GM12864 (cell line): ENCODE data around the gene EPB41L4B.

Experiments used
- DNase-seq: peaks from one replicate; pipeline ENCODE4 v3.0.0-alpha.2; 2011; ENCODE audit warnings: low read depth
- H3K4me3 ChIP-seq: 2 replicates; pipeline ENCODE4 v1.5.1; 2011; ENCODE audit warnings: mild to moderate bottlenecking, low read depth, low read length, control low read depth
- TF ChIP-seq, protein P1 (sequence below): IDR thresholded peaks from 2 replicates; pipeline ENCODE4 v1.5.1; 2011; ENCODE audit warnings: low read depth, mild to moderate bottlenecking, moderate library complexity, low read length, control low read depth, inconsistent platforms; ENCODE audit errors: missing control alignments

EPB41L4B gene

DNA sequence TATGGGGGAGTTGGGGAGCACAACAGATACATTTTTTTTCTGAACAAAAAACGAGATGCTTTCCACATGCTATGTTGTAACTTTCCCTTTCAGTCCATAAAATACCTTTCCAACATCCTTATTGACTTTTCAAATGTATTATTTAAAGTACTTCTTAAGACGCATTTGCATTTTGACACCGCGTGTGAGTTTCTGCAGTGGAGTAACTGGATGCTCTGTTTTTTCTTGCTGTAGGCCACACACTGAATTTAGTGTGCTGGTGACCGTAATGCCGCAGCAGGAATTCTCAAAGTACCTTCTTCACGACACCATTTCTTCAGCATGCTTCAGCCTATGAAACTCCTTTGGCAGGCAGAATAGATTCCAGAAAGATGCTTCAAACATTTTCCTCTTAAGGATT is 14.3 kb upstream of the EPB41L4B start:
- TF ChIP-seq, protein P1, sequence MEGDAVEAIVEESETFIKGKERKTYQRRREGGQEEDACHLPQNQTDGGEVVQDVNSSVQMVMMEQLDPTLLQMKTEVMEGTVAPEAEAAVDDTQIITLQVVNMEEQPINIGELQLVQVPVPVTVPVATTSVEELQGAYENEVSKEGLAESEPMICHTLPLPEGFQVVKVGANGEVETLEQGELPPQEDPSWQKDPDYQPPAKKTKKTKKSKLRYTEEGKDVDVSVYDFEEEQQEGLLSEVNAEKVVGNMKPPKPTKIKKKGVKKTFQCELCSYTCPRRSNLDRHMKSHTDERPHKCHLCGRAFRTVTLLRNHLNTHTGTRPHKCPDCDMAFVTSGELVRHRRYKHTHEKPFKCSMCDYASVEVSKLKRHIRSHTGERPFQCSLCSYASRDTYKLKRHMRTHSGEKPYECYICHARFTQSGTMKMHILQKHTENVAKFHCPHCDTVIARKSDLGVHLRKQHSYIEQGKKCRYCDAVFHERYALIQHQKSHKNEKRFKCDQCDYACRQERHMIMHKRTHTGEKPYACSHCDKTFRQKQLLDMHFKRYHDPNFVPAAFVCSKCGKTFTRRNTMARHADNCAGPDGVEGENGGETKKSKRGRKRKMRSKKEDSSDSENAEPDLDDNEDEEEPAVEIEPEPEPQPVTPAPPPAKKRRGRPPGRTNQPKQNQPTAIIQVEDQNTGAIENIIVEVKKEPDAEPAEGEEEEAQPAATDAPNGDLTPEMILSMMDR: no peak
- DNase-seq: no peak
- H3K4me3 ChIP-seq: no peak overlapping the region

DNA sequence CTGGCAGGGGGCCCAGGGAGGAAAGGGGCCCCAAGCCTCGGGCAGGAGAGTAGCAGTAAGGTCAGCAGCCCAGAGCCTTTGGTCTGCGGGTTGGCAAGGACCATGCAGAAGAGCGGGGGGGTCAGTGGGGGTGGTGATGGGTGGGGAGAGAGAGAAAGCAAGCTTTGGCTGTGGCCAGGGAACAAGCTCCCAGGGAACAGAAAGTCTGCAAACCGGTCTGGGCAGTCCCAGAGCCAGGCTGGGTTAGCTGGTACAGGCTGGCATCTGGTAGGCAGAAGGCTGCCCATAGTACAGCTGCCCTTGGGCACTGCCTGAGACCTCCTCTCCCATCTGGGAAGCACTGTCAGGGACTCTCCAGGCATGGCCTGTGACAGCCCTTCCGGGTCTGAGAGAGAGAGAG is 10.5 kb upstream of the EPB41L4B start:
- no peak for DNase-seq
- TF ChIP-seq, protein P1: no peak
- no peak overlapping the region for H3K4me3 ChIP-seq

DNA sequence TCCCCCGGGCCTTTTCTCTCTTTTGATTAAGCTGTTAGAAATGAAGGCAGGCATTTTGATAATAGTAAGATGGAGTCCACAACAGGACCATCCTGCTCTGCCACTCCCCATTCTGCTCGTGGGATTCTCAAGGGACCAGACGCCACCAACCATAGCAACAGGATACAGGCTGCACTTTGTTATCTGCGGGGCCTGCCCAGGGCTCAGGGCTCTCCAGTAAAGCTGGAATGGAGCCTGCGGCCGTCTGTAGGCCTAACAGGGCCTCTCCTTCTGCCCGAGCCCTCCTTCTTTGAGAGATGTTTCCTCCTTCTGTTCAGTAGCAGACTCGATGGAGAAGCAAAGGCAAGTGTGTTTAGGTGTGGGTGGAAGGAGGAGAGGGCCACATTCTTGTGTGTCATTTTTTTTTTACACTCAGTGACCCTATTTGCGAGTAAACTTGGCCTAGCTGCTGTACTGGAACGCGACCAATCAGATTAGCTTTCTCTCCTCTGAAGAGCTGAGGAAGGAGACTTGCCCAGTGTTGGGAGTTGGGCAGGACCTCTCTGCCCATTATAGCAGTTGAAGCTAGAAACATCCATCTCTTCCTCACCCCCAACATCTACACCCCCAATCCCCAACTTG is 8.9 kb upstream of the EPB41L4B start:
- H3K4me3 ChIP-seq: no peak overlapping the region
- TF ChIP-seq, protein P1: no peak
- DNase-seq: no peak

DNA sequence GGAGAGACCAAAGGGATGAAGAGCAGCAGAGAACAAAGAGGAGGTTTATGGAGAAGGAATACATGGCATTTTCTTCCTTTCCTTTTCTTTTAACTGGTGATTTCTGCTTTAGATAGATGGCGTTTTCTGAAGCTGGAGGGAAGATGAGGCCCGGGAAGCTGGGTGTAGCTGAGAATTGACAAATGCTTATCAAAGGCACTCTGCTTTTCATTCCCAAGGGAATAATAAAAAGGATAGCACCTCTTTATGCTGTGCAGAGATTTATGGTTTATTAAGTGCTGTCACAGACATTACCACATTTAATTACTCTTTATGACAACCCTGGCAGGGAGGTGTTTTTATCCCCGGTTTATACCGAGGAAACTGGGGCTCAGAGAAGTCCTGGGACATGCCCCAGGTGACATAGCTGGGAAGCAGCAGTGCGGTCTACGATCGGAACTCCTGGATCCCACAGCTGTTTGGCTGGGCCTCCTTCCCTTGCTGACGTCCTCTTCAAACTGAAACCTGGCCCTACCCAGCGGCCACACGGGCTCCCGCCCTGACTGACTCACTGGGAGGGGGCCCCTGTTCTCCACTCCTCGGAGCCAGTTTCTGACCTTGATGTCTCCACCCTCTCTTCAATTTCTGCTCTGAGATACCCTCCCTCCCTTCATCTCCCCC is 8.2 kb upstream of the EPB41L4B start:
- no peak for DNase-seq
- H3K4me3 ChIP-seq: no peak overlapping the region
- TF ChIP-seq, protein P1: no peak

DNA sequence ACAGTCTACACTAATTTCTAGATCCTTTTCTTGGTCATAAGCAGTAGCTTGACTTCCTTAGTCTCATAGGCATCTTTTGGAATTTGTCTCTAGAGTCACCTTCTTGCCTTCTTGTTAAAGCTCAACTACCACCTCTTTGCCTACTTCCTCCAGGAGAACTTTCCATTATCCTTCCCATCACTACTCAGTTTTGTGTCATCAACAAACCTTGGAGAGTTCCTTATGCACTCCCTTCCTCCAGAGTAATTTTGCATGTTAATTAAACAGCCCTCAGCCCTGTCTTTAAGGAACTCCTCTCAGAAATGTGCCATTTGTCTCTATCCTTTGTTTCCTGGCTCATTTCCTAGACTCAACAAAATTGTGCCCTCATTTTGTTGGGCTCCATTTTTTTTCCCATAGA is 4.2 kb upstream of the EPB41L4B start:
- no peak for DNase-seq
- TF ChIP-seq, protein P1: no peak
- H3K4me3 ChIP-seq: no peak overlapping the region

DNA sequence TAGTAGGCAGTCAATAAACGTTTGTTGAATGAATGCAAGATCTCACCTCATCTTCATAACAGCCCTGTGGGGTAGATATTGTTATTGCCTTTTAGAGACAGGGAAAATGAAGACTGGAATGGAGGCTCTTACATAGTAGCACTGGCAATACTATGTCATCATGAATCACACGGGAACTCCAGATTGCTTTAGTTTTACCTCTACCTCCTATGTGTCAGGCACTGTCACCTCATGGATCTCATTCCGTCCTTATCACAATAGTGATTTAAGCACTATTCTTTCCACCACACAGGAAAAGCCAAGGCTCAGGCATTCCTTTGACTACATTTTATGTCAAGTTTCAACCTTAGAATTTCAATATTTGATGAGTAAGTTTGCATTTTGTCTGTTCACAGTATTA is 2.9 kb upstream of the EPB41L4B start:
- TF ChIP-seq, protein P1: no peak
- DNase-seq: no peak
- H3K4me3 ChIP-seq: no peak overlapping the region

DNA sequence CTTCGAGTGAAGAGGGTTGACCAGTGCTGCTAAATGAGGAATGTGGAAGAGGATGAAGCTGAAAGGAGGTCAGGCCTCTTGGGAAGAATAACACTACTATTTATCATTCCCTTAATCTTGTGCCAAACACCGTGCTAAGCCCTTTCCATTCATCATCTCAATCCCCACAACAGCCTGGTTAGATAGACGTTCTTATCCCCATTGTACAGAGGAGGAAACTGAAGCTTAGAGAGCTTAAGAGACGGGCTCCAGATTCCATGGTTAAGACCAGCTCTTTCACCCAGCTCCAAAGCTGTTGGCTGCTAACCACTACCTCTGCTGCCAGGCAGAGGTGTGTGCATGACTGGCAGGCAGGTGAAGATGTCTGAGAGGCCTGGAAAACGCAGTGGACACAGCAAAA is 868 bp upstream of the EPB41L4B start:
- TF ChIP-seq, protein P1: no peak
- no peak overlapping the region for H3K4me3 ChIP-seq
- no peak for DNase-seq
